22Rv1 (cell line): ENCODE data around the gene MAP3K3.

Experiments used
- CTCF ChIP-seq: fragments of 450-650 bp; IDR thresholded peaks from 2 replicates; pipeline ENCODE4 v1.5.1; 2017; ENCODE audit warnings: mild to moderate bottlenecking
- ZFX ChIP-seq: fragments of 450-650 bp; IDR thresholded peaks from 2 replicates; pipeline ENCODE4 v1.6.1; 2017; ENCODE audit warnings: antibody characterized with exemption, borderline replicate concordance

- TF ChIP-seq CTCF (no peak), ZFX (no peak)
Measured at GRCh38 chr17:63631626-63632025, 9.4 kb downstream of the MAP3K3 start.
